Brain microvascular endothelial cell (primary cell): ENCODE results near the gene ATG4A.

Experiments
- DNase-seq: peaks from one replicate; pipeline ENCODE4 v3.0.0-alpha.2; 2020
- H3K27ac ChIP-seq: fragments of 250-450 bp; sonication (Bioruptor Pico); 2 replicates; pipeline ENCODE4 v1.5.1; 2020; ENCODE audit warnings: mild to moderate bottlenecking, moderate library complexity
- H3K27me3 ChIP-seq: fragments of 250-450 bp; sonication (Bioruptor Pico); replicated peaks from 2 replicates; pipeline ENCODE4 v1.5.1; 2020; ENCODE audit warnings: mild to moderate bottlenecking
- H3K36me3 ChIP-seq: fragments of 250-450 bp; sonication (Bioruptor Pico); replicated peaks from 2 replicates; pipeline ENCODE4 v1.5.1; 2020; ENCODE audit warnings: mild to moderate bottlenecking
- H3K4me3 ChIP-seq: 2 replicates; pipeline ENCODE4 v1.5.1; 2011; ENCODE audit warnings: low read depth, mild to moderate bottlenecking, control low read depth, low read length, moderate library complexity
- CTCF ChIP-seq: IDR thresholded peaks from 2 replicates; pipeline ENCODE4 v1.5.1; 2011; ENCODE audit warnings: low read depth, mild to moderate bottlenecking, moderate library complexity, low read length, control low read depth, inconsistent platforms; ENCODE audit errors: missing control alignments
- in situ Hi-C: cut with HindIII; loops from 2 replicates; pipeline ENCODE4 v1.10.0; 2017; ENCODE audit warnings: low sequenced_read_pairs, low pct_ligation_motif_present

The ATG4A gene

GRCh38 chrX:108156934-108157466 is 65.4 kb downstream of the ATG4A start:
- Histone ChIP-seq H3K27me3 (no peaks in the 10 kb centered on the region), H3K27ac (no peak overlapping the region), H3K4me3 (no peak overlapping the region), H3K36me3 (no peaks in the 10 kb centered on the region)
- in situ Hi-C loops, result no loop called here
- TF ChIP-seq CTCF, result no peak
- no peak for DNase-seq

- in situ Hi-C loops, result no loop called here
- DNase-seq, result no peak
- Histone ChIP-seq H3K27me3 (no peaks in the 10 kb centered on the region), H3K4me3 (no peak overlapping the region), H3K27ac (no peak overlapping the region), H3K36me3 (no peaks in the 10 kb centered on the region)
- no peak for TF ChIP-seq CTCF
Measured at GRCh38 chrX:108157628-108158027, 66.0 kb downstream of the ATG4A start.

GRCh38 chrX:108159028-108159670 is 67.6 kb downstream of the ATG4A start:
- Histone ChIP-seq H3K4me3 (no peak overlapping the region), H3K27ac (no peak overlapping the region), H3K27me3 (no peaks in the 10 kb centered on the region), H3K36me3 (no peaks in the 10 kb centered on the region)
- TF ChIP-seq CTCF, result no peak
- in situ Hi-C loops, result no loop called here
- no peak for DNase-seq

GRCh38 chrX:108160309-108160708 is 68.7 kb downstream of the ATG4A start:
- no peak for DNase-seq
- Histone ChIP-seq H3K27me3 (no peaks in the 10 kb centered on the region), H3K36me3 (no peaks in the 10 kb centered on the region), H3K27ac (no peak overlapping the region), H3K4me3 (no peak overlapping the region)
- in situ Hi-C loops, result no loop called here
- no peak for TF ChIP-seq CTCF

- Histone ChIP-seq H3K4me3 (no peak overlapping the region), H3K27me3 (no peaks in the 10 kb centered on the region), H3K36me3 (no peaks in the 10 kb centered on the region), H3K27ac (no peak overlapping the region)
- no peak for DNase-seq
- no peak for TF ChIP-seq CTCF
- in situ Hi-C loops, result no loop called here
Measured at GRCh38 chrX:108162265-108162664, 70.7 kb downstream of the ATG4A start.

GRCh38 chrX:108163333-108164082 is 71.9 kb downstream of the ATG4A start:
- in situ Hi-C loops, result no loop called here
- Histone ChIP-seq H3K27ac (no peak overlapping the region), H3K36me3 (no peaks in the 10 kb centered on the region), H3K4me3 (no peak overlapping the region), H3K27me3 (no peaks in the 10 kb centered on the region)
- DNase-seq, result no peak
- no peak for TF ChIP-seq CTCF
